ENCODE results near the gene FXR2. TPM values are rescaled to one million over a fixed set of nuclear protein-coding genes. Genes with fewer than 3 reads are reported as not detected.

Gene FXR2
- total RNA-seq, 4 donors from 2014 or later, result 32.1 to 35.7 (median 33.9) TPM

DNA sequence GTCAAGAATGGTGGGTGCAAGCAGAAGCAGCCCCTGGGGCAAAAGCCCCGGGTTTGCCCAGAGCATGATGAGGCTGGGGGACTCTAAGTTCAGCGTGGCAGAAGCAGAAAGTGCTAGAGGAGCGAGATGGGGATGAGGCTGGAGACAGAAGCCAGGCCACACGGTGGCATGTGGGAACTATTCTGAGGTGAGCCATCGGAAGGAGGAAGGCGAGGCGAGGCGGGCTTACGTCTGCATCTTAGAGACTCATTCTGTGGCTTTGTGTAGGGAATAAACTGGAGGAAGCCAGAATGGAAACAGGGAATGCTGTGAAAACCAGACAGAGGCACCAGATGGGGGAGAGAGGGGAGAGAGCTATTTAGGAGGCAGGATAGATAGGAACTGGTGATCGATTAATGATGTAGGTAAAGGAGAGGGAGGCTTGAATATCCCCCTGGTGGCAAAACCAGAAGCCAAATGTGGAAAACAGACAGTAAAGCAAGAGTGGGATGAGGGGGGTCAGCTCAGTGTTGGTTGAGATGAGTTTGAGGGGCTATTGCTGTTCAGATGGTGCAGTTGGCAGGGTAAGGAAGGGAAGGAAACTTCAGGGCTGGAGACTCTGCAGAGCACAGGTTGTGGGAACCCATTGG lies 59.3 kb downstream of the FXR2 start:
- no peak for DNase-seq (ENCODE audit: low spot score in 2 of 2)
- no peak for TF ChIP-seq POLR2A (IDR thresholded peaks at IDR 0.05)
- TF ChIP-seq, protein P1, sequence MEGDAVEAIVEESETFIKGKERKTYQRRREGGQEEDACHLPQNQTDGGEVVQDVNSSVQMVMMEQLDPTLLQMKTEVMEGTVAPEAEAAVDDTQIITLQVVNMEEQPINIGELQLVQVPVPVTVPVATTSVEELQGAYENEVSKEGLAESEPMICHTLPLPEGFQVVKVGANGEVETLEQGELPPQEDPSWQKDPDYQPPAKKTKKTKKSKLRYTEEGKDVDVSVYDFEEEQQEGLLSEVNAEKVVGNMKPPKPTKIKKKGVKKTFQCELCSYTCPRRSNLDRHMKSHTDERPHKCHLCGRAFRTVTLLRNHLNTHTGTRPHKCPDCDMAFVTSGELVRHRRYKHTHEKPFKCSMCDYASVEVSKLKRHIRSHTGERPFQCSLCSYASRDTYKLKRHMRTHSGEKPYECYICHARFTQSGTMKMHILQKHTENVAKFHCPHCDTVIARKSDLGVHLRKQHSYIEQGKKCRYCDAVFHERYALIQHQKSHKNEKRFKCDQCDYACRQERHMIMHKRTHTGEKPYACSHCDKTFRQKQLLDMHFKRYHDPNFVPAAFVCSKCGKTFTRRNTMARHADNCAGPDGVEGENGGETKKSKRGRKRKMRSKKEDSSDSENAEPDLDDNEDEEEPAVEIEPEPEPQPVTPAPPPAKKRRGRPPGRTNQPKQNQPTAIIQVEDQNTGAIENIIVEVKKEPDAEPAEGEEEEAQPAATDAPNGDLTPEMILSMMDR (IDR thresholded peaks at IDR 0.05), result no peak
- no peak overlapping the region for H3K4me3 ChIP-seq (ENCODE audit: low read depth, poor library complexity, severe bottlenecking)
- 45 to 57% methylated on average over 10 of the region's 10 CpGs for WGBS, 2 donors
- intact Hi-C loops (cut with DNase I; ENCODE audit: low total_unique reads), result loop anchor here (10.0 kb wide), 2 partner anchors 61 to 201 kb away; partner anchors contain the start of genes KCTD11 and TMEM95

DNA sequence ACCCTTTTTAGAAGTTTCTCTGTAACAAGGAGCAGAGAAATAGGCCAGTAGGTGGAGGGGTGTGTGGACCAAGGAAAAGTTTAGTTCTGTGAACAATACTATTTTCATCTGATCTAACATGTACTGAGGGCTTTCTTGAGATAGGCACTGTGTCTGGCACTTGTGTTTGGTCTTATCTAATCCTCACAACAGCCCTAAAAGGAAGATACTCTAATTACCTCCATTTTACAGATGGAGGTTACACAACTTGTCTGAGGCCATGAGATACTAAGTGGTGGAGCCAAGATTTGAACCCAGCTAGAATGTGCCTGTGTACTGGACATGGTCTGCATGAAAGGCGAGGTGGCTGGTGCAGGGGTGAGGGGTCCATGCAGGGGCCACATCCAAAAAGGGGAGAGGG lies 61.3 kb downstream of the FXR2 start:
- WGBS, 2 donors, result 95 to 100% methylated on average over 1 of the region's 1 CpG
- intact Hi-C loops (cut with DNase I; ENCODE audit: low total_unique reads), result loop anchor here (10.0 kb wide), 2 partner anchors 59 to 199 kb away; partner anchors contain the start of genes KCTD11 and TMEM95
- H3K4me3 ChIP-seq (ENCODE audit: low read depth, poor library complexity, severe bottlenecking), result no peak overlapping the region
- TF ChIP-seq, protein P1 (IDR thresholded peaks at IDR 0.05), result no peak
- TF ChIP-seq POLR2A (IDR thresholded peaks at IDR 0.05), result no peak
- no peak for DNase-seq (ENCODE audit: low spot score in 2 of 2)

DNA sequence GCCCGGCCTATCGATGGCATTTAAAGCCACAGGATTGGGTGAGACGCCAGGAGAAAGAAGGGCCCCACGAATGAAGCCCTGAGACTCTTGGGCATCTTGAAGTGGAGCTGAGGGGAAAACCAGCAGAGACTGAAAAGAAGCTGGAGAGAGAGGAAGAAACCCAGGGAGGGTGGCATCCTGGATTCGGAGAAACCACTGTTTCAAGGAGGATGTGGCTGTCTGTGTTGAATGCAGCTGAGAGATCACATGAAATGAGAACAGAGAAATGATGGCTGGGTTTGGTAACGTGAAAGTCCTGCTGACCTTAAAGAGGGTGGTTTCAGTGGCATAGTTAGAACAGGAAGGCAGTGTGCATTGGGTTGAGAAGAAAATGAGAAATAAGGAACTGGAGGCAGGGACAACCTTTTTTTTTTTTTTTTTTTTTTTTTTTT lies 62.1 kb downstream of the FXR2 start:
- TF ChIP-seq, protein P1 (IDR thresholded peaks at IDR 0.05), result no peak
- no peak for TF ChIP-seq POLR2A (IDR thresholded peaks at IDR 0.05)
- 61 to 67% methylated on average over 6 of the region's 6 CpGs for WGBS, 2 donors
- no peak overlapping the region for H3K4me3 ChIP-seq (ENCODE audit: low read depth, poor library complexity, severe bottlenecking)
- no peak for DNase-seq (ENCODE audit: low spot score in 2 of 2)
- intact Hi-C loops (cut with DNase I; ENCODE audit: low total_unique reads), result loop anchor here (10.0 kb wide), 2 partner anchors 58 to 198 kb away; partner anchors contain the start of genes KCTD11 and TMEM95

DNA sequence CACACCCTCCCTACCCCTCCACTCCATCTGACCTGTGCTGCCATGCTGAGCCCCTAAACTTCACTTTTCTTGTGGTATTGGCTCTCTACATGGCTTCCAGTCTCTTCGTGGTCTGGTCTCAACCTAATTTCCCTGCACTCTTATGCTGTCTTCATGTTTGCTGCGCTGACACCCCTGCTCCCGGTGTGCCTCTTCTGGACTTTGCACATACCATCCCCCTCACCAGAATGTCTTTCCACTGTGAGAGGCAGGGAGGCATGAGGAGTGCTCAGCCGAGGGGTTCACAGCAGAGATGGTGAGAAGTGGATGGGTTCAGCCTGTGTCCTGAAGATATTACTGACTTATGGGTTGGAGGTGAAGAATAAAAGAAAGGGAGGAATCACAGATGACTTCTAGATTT lies 63.3 kb downstream of the FXR2 start:
- 94% methylated on average over 4 of the region's 4 CpGs for WGBS, 2 donors
- no peak overlapping the region for H3K4me3 ChIP-seq (ENCODE audit: low read depth, poor library complexity, severe bottlenecking)
- no peak for DNase-seq (ENCODE audit: low spot score in 2 of 2)
- TF ChIP-seq, protein P1 (IDR thresholded peaks at IDR 0.05), result no peak
- TF ChIP-seq POLR2A (IDR thresholded peaks at IDR 0.05), result no peak
- intact Hi-C loops (cut with DNase I; ENCODE audit: low total_unique reads), result loop anchor here (10.0 kb wide), 2 partner anchors 57 to 197 kb away; partner anchors contain the start of genes KCTD11 and TMEM95

DNA sequence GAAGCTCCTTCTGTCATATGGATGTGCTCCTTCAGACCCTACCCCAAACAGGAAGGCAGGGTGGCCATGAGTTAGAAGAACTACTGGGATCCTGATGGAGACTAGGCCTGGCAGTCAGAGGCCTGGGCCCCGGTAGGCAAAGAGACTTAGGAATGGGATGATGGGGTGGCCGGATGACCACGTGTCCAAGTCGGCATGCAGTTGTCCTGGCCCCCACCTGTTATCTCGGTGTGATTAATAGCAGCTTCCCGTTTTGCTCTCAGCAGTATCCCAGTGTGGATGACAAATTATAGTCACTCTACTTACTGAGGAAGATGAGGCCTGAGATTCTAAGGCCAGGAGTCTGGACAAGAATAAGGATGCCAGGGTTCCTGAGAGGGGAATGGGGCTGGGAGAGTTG lies 64.4 kb downstream of the FXR2 start:
- 66 to 71% methylated on average over 6 of the region's 6 CpGs for WGBS, 2 donors
- intact Hi-C loops (cut with DNase I; ENCODE audit: low total_unique reads), result loop anchor here (10.0 kb wide), 2 partner anchors 56 to 196 kb away; partner anchors contain the start of genes KCTD11 and TMEM95
- H3K4me3 ChIP-seq (ENCODE audit: low read depth, poor library complexity, severe bottlenecking), result no peak overlapping the region
- TF ChIP-seq, protein P1 (IDR thresholded peaks at IDR 0.05), result no peak
- no peak for TF ChIP-seq POLR2A (IDR thresholded peaks at IDR 0.05)
- no peak for DNase-seq (ENCODE audit: low spot score in 2 of 2)

Measured in lower leg skin (tissue), 4 donors.